HG02763 (cell line): Measurements from ENCODE around the gene SPATA16.
"Not testable (repeated sequence)": the region's sequence is repeated elsewhere in the genome, so short reads cannot be mapped to it uniquely, and the experiment has no call there.

Experiments
- ATAC-seq: cut with Tn5 transposase; IDR thresholded peaks from one replicate; pipeline ENCODE4 v1.9.1; 2021; ENCODE audit warnings: mild to moderate bottlenecking, moderate library complexity; ENCODE audit not compliant: unreplicated experiment

Gene SPATA16

DNA sequence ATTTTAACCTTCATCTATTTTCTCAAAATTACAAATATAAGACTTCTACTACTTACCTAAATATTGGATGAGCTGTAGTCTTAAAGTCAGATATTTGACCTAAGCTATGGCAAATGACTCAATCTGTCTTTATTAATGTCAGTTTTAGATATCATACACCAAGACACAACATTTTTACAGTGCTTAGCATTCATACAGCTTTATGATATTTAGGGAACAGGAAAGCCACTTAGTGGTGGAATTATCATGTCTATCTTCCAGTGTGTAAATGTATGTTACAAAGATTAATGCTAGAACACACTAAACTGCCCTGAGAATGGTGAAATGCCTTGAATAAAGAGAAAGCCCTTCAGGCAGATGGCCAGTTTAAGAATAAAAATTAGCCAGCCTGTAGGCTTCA, 135.0 kb downstream of the SPATA16 start:
- no peak for ATAC-seq

GRCh38 chr3:173004681-173005080, 136.4 kb downstream of the SPATA16 start:
- no peak for ATAC-seq

DNA sequence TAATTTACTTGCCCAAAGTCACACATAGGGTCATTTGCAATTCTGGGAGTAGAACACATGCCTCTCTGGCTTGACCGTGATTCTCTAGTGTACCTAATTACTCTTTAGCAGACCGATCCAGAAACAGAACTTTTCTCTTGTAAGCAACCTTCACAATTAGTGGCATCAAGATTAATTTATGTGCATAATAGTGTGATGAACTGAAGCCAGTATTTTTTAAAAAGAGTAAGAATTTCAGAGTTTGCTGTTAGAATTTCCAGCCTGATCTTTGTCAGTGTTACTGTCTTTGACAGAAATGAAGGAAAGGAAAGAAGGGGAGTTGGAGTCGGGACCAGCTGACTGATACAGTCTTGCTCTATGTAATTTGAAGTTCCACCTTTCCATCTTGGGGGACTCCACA, 137.1 kb downstream of the SPATA16 start:
- no peak for ATAC-seq

GRCh38 chr3:173003471-173003870, 137.6 kb downstream of the SPATA16 start:
- ATAC-seq: no peak

- no peak for ATAC-seq
Observed at GRCh38 chr3:173001622-173002021, 139.4 kb downstream of the SPATA16 start.

DNA sequence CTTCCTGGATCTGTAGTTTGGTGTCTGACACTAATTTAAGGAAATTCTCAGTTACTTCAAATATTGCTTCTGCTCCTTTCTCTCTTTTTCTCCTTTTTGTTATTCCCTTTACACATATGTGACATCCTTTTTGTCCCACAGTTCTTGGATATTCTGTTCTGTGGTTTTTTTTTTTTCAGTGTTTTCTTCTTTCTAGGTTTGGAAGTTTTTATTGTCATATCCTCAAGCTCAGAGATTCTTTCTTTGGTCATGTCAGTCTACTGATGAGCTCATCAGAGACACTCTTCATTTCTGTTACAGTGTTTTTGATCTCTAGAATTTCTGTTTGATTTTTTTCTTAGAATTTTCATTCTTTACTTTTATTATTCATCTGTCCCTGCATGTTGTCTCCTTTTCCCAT, 140.5 kb downstream of the SPATA16 start:
- no peak for ATAC-seq

DNA sequence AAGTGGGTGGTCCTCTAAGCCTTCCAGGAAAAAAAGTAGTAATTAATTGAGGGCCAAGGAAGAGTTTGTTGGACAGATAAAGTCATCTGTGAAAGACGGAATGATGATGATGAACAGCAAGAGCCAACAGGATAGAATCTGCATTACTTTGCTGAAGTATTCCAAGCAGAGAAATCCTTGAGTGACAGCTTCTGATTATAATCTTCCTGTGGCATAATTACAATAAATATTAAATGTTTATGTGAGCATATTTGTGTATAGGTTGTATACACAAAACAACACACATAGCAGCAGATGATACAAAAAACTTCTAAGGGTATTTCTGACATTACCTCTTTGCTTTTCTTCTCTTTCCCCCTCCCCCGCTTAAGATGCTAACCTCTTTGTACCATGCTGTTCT, 147.6 kb downstream of the SPATA16 start:
- ATAC-seq: no peak

DNA sequence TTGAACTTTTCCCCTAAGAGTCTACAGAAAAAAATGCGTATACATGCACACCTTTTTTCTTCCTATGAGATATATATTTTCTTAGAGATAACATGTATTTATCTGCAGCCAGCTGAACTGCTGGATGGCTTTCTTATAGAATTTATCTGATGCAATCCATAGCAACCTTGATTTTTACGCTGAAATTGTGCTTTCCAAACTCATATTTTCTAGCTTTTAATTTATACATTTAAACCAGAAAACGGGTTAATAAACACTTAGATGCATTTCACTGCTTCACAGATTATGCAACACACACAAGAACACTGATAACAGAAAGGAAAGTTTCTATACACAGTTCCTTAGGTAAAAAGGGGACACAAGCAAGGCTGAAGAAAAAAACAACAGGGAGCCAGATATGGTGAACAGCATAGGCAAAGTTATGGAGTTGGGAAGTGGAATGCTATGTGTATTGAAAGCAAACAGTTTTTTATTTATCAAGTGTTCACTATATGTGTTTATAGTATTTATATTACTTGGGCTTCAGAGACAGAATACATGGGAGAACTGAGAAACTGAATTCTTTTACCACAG, 149.5 kb downstream of the SPATA16 start:
- ATAC-seq: no peak

DNA sequence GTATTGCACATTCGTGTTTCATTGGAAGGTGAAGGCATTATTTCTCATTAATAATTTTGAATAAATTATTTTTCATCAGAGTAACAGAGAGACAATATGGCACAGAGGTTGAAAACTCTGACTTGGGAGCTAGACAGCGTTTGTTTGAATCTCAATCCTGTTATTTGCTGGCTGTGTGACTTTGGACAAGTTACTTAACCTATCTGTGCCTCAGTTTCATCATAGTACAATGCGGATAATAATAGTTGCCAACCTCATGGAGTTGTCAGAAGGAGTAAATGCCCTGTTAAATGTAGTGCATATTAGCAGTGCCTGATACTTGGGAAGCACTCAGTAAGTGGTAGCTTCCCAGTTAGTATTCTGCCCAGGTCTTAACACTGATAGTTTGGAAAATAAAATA, 151.7 kb downstream of the SPATA16 start:
- no peak for ATAC-seq

DNA sequence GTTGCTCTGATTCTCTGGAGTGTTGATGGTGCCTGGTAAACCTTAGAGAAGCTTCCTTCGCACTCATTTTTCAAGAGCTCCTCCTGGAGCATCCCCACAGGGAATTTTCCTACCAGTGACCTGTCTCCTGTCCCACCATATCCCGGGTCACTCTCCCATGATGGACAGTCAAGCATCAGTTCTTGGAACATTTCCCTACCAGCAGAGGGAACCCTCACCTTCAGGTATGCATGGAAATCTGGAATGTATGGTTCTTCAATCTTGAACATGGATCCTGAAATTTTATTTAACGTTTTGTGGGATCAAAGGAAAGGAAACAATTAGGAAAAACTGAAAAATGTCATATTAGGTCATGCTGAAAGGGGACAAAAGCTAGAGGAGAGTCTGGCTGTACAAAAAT, 153.8 kb downstream of the SPATA16 start:
- no peak for ATAC-seq

DNA sequence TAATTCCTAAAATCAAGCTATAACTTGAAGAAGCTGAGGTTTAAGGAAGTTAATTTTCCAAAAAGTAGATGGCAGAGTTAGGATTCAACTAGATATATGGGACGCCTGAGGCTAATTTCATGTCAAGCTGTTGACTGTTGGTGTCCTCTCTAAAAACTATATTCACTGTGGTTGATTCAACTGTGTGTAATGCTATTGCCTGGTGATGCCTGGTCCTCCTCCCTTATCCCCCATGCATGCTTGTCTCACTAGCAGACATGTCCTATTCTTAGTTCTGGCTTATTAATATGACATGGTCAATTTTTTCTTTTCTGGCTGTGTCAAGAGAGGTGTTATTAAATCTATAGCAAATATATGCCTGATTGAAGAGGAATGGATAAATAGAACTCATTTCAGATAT, 156.1 kb downstream of the SPATA16 start:
- ATAC-seq: no peak

- ATAC-seq: no peak
Observed at GRCh38 chr3:172982736-172983364, 158.2 kb downstream of the SPATA16 start.

GRCh38 chr3:172981407-172981983, 159.5 kb downstream of the SPATA16 start:
- no peak for ATAC-seq

GRCh38 chr3:172980849-172981248, 160.2 kb downstream of the SPATA16 start:
- no peak for ATAC-seq

GRCh38 chr3:172977696-172978095, 163.3 kb downstream of the SPATA16 start:
- ATAC-seq: no peak

- ATAC-seq: no peak
Observed at GRCh38 chr3:172974969-172975368, 166.1 kb downstream of the SPATA16 start.

GRCh38 chr3:172973799-172974198, 167.2 kb downstream of the SPATA16 start:
- ATAC-seq: no peak

GRCh38 chr3:172972717-172973116, 168.3 kb downstream of the SPATA16 start:
- no peak for ATAC-seq

GRCh38 chr3:172972067-172972466, 169.0 kb downstream of the SPATA16 start:
- ATAC-seq: no peak

GRCh38 chr3:172968646-172969045, 172.4 kb downstream of the SPATA16 start:
- ATAC-seq: no peak

DNA sequence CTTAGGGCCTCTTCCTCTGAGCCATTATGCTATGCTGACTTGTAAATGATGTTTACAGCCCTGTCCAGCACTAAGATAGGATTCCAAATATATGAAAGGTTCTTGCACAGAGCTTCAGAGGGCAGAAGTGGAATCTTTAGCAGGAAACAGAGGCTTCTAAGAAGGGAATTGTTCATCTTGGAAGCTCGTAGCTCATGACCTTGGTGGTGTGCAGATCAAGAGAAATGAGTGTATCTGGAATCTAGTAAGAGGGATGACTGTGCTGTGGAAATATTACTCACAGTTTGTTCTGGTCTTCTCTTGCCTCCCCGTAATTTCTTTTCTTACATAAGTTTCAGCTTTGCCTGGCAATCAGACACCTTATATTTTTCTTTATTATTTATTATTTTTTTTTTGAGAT, 175.8 kb downstream of the SPATA16 start:
- no peak for ATAC-seq

DNA sequence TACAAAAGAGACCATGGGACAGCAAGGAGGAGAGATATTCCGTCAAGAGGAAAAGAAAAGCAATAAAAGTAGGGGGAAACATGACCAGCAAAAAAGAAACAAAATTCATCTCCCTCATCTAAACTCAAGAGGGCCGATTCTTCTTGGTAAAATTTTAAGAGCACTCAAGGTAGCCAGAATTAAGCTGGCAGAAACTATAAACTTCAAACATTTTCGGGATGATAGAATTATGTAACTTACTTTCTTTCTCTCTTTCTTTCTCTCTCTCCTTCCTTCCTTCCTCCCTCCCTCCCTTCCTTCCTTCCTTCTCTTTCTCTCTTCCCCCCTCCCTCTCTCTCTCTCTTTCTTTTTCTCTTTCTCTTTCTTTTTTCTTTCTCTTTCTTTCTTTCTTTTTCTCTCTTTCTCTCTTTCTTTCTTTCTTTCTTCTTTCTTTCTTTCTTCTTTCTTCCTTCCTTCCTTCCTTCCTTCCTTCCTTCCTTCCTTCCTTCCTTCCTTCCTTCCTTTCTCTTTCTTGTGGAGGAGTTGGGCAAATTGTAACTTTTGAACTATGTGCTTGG, 180.3 kb downstream of the SPATA16 start:
- ATAC-seq: not testable (repeated sequence)
